Esophagus muscularis mucosa (tissue), 3 donors: ENCODE measurements around the gene GORASP2.

Experiments used
- POLR2A ChIP-seq: fragments of 450-650 bp; IDR thresholded peaks from one replicate; pipeline ENCODE4 v1.6.1; 2017; ENCODE audit warnings: antibody characterized with exemption, moderate library complexity, mild to moderate bottlenecking, low read depth
- TF ChIP-seq, protein P1 (sequence below), 3 experiments: fragments of 200-600 bp in 2 of 3; fragments of 450-650 bp in 1 of 3; sonication (generic) in 2 of 3; IDR thresholded peaks; one replicate each; pipeline ENCODE4 v1.5.1; 2017 to 2019; ENCODE audit warnings: antibody characterized with exemption in 3 of 3, mild to moderate bottlenecking in 2 of 3, moderate library complexity in 1 of 3

DNA sequence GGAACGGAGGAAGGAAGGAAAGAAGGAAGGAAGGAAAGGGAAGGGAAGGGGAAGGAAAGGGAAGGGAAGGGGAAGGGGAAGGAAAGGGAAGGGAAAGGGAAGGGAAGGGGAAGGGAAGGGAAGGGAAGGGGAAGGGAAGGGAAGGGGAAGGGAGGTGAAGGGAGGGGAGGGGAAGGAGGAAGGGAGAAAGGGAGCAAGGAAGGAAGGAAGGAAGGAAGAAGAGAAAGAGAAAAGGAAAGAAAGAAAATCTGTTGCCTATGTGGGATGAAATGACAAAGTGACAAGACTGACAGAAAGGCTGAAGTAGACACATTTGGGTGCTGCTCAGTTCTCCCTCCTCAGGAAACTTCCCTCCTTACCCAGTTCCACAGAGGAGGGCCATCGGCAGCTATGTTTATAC lies 46.3 kb upstream of the GORASP2 start:
- TF ChIP-seq POLR2A: no peak
- TF ChIP-seq, protein P1, sequence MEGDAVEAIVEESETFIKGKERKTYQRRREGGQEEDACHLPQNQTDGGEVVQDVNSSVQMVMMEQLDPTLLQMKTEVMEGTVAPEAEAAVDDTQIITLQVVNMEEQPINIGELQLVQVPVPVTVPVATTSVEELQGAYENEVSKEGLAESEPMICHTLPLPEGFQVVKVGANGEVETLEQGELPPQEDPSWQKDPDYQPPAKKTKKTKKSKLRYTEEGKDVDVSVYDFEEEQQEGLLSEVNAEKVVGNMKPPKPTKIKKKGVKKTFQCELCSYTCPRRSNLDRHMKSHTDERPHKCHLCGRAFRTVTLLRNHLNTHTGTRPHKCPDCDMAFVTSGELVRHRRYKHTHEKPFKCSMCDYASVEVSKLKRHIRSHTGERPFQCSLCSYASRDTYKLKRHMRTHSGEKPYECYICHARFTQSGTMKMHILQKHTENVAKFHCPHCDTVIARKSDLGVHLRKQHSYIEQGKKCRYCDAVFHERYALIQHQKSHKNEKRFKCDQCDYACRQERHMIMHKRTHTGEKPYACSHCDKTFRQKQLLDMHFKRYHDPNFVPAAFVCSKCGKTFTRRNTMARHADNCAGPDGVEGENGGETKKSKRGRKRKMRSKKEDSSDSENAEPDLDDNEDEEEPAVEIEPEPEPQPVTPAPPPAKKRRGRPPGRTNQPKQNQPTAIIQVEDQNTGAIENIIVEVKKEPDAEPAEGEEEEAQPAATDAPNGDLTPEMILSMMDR (IDR thresholded peaks at IDR 0.05): no peak
